T-cell (primary cell): Measurements from ENCODE around the gene JUNB. TPM values are rescaled to one million over a fixed set of nuclear protein-coding genes. Genes with fewer than 3 reads are reported as not detected.

Experiments
- ATAC-seq, 4 experiments: fragments of 200-7000 bp in 3 of 4; fragments of 150-1000 bp in 1 of 4; cut with Tn5 transposase; replicated peaks in 1 of 4; 1 replicate in 3 of 4; 2 replicates in 1 of 4; pipeline ENCODE4 v1.10.0; 2021; ENCODE audit warnings: moderate library complexity in 3 of 4, mild to moderate bottlenecking in 2 of 4, moderate number of reproducible peaks in 1 of 4
- CTCF ChIA-PET, 2 donors: fragments of 300-600 bp; sonication (Branson Sonifier 250); formaldehyde crosslinking; loops; one replicate each; lab custom pipeline; 2022; ENCODE audit warnings: antibody characterized with exemption in 2 of 2; lab: Charles Lee
- POLR2A ChIA-PET, 2 donors: fragments of 300-600 bp; sonication (Branson Sonifier 250); formaldehyde crosslinking; loops; one replicate each; lab custom pipeline; 2022; ENCODE audit warnings: antibody characterized with exemption in 2 of 2; lab: Charles Lee
- DNase-seq, 35 experiments: peaks; one replicate each; pipeline versions ENCODE4 v3.0.0 to v3.0.0-alpha.2; 2013 to 2023
- H3K27ac ChIP-seq: one replicate; pipeline ENCODE4 v1.5.1; 2013; ENCODE audit warnings: low read length
- H3K27me3 ChIP-seq, 2 experiments: replicated peaks in 1 of 2; 1 replicate in 1 of 2; 2 replicates in 1 of 2; pipeline versions ENCODE4 v1.6.1 to v1.7.0; 2013; ENCODE audit warnings: low read length in 1 of 2, mixed read lengths in 1 of 2; ENCODE audit not compliant: control insufficient read depth in 2 of 2, insufficient read depth in 2 of 2; ENCODE audit errors: extremely low read depth in 1 of 2
- H3K36me3 ChIP-seq, 2 donors: 1 replicate in 1 of 2; 2 replicates in 1 of 2; pipeline versions ENCODE4 v1.6.1 to v1.7.0; 2013; ENCODE audit warnings: low read length in 1 of 2; ENCODE audit not compliant: control insufficient read depth in 2 of 2, insufficient read depth in 1 of 2; ENCODE audit errors: extremely low read depth in 1 of 2
- H3K4me1 ChIP-seq, 2 experiments: 1 replicate in 1 of 2; 2 replicates in 1 of 2; pipeline versions ENCODE4 v1.6.1 to v1.7.0; 2013; ENCODE audit warnings: low read length in 2 of 2, mixed read lengths in 1 of 2; ENCODE audit not compliant: insufficient read depth in 2 of 2, control insufficient read depth in 1 of 2; ENCODE audit errors: extremely low read depth in 1 of 2
- H3K4me3 ChIP-seq, 2 donors: 1 replicate in 1 of 2; 2 replicates in 1 of 2; pipeline versions ENCODE4 v1.5.1 to v1.7.0; 2013; ENCODE audit warnings: mild to moderate bottlenecking in 2 of 2, low read length in 1 of 2, moderate library complexity in 1 of 2; ENCODE audit not compliant: control insufficient read depth in 1 of 2; ENCODE audit errors: extremely low read depth in 1 of 2
- H3K9me3 ChIP-seq: 2 replicates; pipeline ENCODE4 v1.7.0; 2013
- H3K27ac Mint-ChIP-seq, 2 donors: one replicate each; pipeline ENCODE4 v1.8.0; 2020 to 2021; ENCODE audit warnings: mild to moderate bottlenecking in 2 of 2, mixed read lengths in 2 of 2
- H3K27me3 Mint-ChIP-seq, 2 donors: one replicate each; pipeline ENCODE4 v1.8.0; 2021 to 2022; ENCODE audit warnings: mixed read lengths in 2 of 2
- H3K36me3 Mint-ChIP-seq: one replicate; pipeline ENCODE4 v1.8.0; 2021; ENCODE audit warnings: mixed read lengths
- H3K4me1 Mint-ChIP-seq, 3 donors: one replicate each; pipeline ENCODE4 v1.8.0; 2020 to 2022; ENCODE audit warnings: mixed read lengths in 3 of 3, mild to moderate bottlenecking in 1 of 3
- H3K4me3 Mint-ChIP-seq, 3 donors: one replicate each; pipeline ENCODE4 v1.8.0; 2020 to 2022; ENCODE audit warnings: mild to moderate bottlenecking in 3 of 3, mixed read lengths in 3 of 3, moderate library complexity in 3 of 3
- H3K9me3 Mint-ChIP-seq, 3 donors: one replicate each; pipeline ENCODE4 v1.8.0; 2020 to 2022; ENCODE audit warnings: mixed read lengths in 3 of 3
- WGBS: methylation state at CpG from one replicate; pipeline ENCODE4 v1.1.5; 2013; ENCODE audit warnings: missing lambda C conversion rate; ENCODE audit not compliant: insufficient coverage; 5-methylcytosine and 5-hydroxymethylcytosine counted together
- total RNA-seq, 35 experiments: library from RNA in 6 of 35; stranded (reverse) in 6 of 35; fragments of 120-200 nt in 1 of 35; gene quantifications; one replicate each; pipeline versions ENCODE4 v1.2.1 to v1.2.4 and lab custom pipeline; 2013 to 2026

The JUNB gene
- total RNA-seq (1,000 to 10,000 TPM in 2 of 5 donors, 100 to 1,000 TPM in 3; 117 to 2,289 (median 138) TPM), total RNA-seq (lab: John Stamatoyannopoulos, UW) (91.2 to 4,805 (median 652) reads per million in 29 experiments)
- total RNA-seq (2013), result 541 TPM

GRCh38 chr19:12791345-12792050 lies at the start of gene JUNB:
Gene JUNB (plus strand): TSS chr19:12791486. CDS start chr19:12791772, 286 bp downstream.
- Histone ChIP-seq H3K36me3 (no peaks in the 10 kb centered on the region), H3K27ac (peak within 1 kb of the TSS; percentile 98), H3K27me3 (no peaks in the 10 kb centered on the region), H3K4me3 (peak within 1 kb of the TSS; percentile 100), H3K9me3 (no peaks in the 10 kb centered on the region), H3K4me1 (peaks cover 29 to 58% of the 10 kb centered on the region in 2 experiments)
- H3K27ac Mint-ChIP-seq, result peak within 1 kb of the TSS; percentile 96 to 99
- WGBS, result under 1% methylated on average over 73 of the region's 73 CpGs
- ATAC-seq (peak; percentile 43 to 58 (median 54)), DNase-seq (peak; percentile 88 to 99 (median 97))
- peaks cover 1% of the 10 kb centered on the region for H3K36me3 Mint-ChIP-seq
- H3K9me3 Mint-ChIP-seq, result no peaks in the 10 kb centered on the region
- POLR2A ChIA-PET, result interaction anchor here (0.5 to 3.7 kb wide), 15 partner anchors 8 to 1055 kb away, joined by 3 to 45 read pairs (median 4); partner anchors contain the start of genes GET3 (in 1 of the 2) and RNASEH2A (in 1 of the 2)
- CTCF ChIA-PET, result interaction anchor here in 1 of 2 donors (0.5 to 3.6 kb wide), 4 partner anchors 9 to 26 kb away, joined by 3 to 20 read pairs (median 6); no protein-coding TSS in a partner anchor
- peak within 1 kb of the TSS; percentile 92 for H3K4me3 Mint-ChIP-seq
- H3K4me1 Mint-ChIP-seq, result peaks cover 40 to 49% (median 46%) of the 10 kb centered on the region in 3 donors
- H3K27me3 Mint-ChIP-seq, result no peaks in the 10 kb centered on the region

- H3K9me3 Mint-ChIP-seq, result peaks cover 5 to 6% (median 5%) of the 10 kb centered on the region in 3 donors
- Histone ChIP-seq H3K9me3 (no peaks in the 10 kb centered on the region), H3K4me1 (peaks cover 0 to 9% of the 10 kb centered on the region in 2 experiments), H3K27ac (no peak overlapping the region), H3K36me3 (peaks cover 13 to 48% of the 10 kb centered on the region in 2 donors), H3K27me3 (peaks cover 0 to 9% of the 10 kb centered on the region in 2 experiments), H3K4me3 (no peak overlapping the region)
- POLR2A ChIA-PET, result no interaction called here
- peaks cover 4 to 5% of the 10 kb centered on the region in 2 donors for H3K27me3 Mint-ChIP-seq
- peaks cover 47% of the 10 kb centered on the region for H3K36me3 Mint-ChIP-seq
- H3K4me3 Mint-ChIP-seq, result no peak overlapping the region
- WGBS, result 93% methylated on average over 16 of the region's 22 CpGs
- DNase-seq (no peak), ATAC-seq (no peak)
- H3K4me1 Mint-ChIP-seq, result peaks cover 4 to 7% (median 5%) of the 10 kb centered on the region in 3 donors
- H3K27ac Mint-ChIP-seq, result no peak overlapping the region
- CTCF ChIA-PET, result interaction anchor here in 1 of 2 donors (0.6 kb wide), 1 partner anchor 179 kb away, joined by 3 read pairs; no protein-coding TSS in a partner anchor
These were observed 46.0 kb upstream of the JUNB start for GRCh38 chr19:12745166-12745897.

GRCh38 chr19:12748489-12748888 lies 42.8 kb upstream of the JUNB start:
- no peak for DNase-seq
- H3K27me3 ChIP-seq, result peaks cover 0 to 34% of the 10 kb centered on the region in 2 experiments
- peaks cover 19 to 22% of the 10 kb centered on the region in 2 donors for H3K27me3 Mint-ChIP-seq
- WGBS, result 100% methylated on average over 1 of the region's 6 CpGs
- POLR2A ChIA-PET, result no interaction called here
- no peak overlapping the region for H3K4me3 Mint-ChIP-seq
- H3K9me3 Mint-ChIP-seq, result peaks cover 5 to 6% (median 5%) of the 10 kb centered on the region in 3 donors
- H3K27ac Mint-ChIP-seq, result no peak overlapping the region
- no peak overlapping the region for H3K4me3 ChIP-seq
- peaks cover 4 to 9% (median 7%) of the 10 kb centered on the region in 3 donors for H3K4me1 Mint-ChIP-seq
- peaks cover 13 to 39% of the 10 kb centered on the region in 2 donors for H3K36me3 ChIP-seq
- no peak overlapping the region for H3K27ac ChIP-seq
- no peak for ATAC-seq
- CTCF ChIA-PET, result no interaction called here
- no peaks in the 10 kb centered on the region for H3K9me3 ChIP-seq
- H3K4me1 ChIP-seq, result peaks cover 0 to 11% of the 10 kb centered on the region in 2 experiments
- H3K36me3 Mint-ChIP-seq, result peaks cover 34% of the 10 kb centered on the region

- ChIA-PET CTCF (no interaction called here), POLR2A (no interaction called here)
- H3K36me3 Mint-ChIP-seq, result peaks cover 27% of the 10 kb centered on the region
- Histone ChIP-seq H3K4me3 (no peak overlapping the region), H3K27me3 (peaks cover 0 to 47% of the 10 kb centered on the region in 2 experiments), H3K4me1 (peaks cover 0 to 11% of the 10 kb centered on the region in 2 experiments), H3K36me3 (peaks cover 13 to 28% of the 10 kb centered on the region in 2 donors), H3K27ac (no peak overlapping the region), H3K9me3 (no peaks in the 10 kb centered on the region)
- H3K4me1 Mint-ChIP-seq, result peaks cover 4 to 9% (median 7%) of the 10 kb centered on the region in 3 donors
- peak overlapping the region in 1 of 3 donors; percentile 27 for H3K4me3 Mint-ChIP-seq
- H3K27ac Mint-ChIP-seq, result peak overlapping the region in 1 of 2 donors; percentile 29
- ATAC-seq (peak in 3 of 4 experiments; percentile 31 to 41 (median 39)), DNase-seq (no peak)
- 43% methylated on average over 13 of the region's 24 CpGs for WGBS
- H3K9me3 Mint-ChIP-seq, result peaks cover 5 to 6% (median 5%) of the 10 kb centered on the region in 3 donors
- H3K27me3 Mint-ChIP-seq, result peaks cover 21 to 33% of the 10 kb centered on the region in 2 donors
These were observed 41.3 kb upstream of the JUNB start for GRCh38 chr19:12749938-12750521.

GRCh38 chr19:12750851-12751250 lies 40.4 kb upstream of the JUNB start:
- H3K27me3 Mint-ChIP-seq, result peaks cover 21 to 39% of the 10 kb centered on the region in 2 donors
- H3K9me3 Mint-ChIP-seq, result peaks cover 5 to 6% (median 5%) of the 10 kb centered on the region in 3 donors
- H3K27ac Mint-ChIP-seq, result no peak overlapping the region
- no peak overlapping the region for H3K4me3 Mint-ChIP-seq
- ATAC-seq (no peak), DNase-seq (no peak)
- Histone ChIP-seq H3K9me3 (no peaks in the 10 kb centered on the region), H3K4me3 (no peak overlapping the region), H3K27me3 (peaks cover 0 to 55% of the 10 kb centered on the region in 2 experiments), H3K4me1 (peaks cover 0 to 11% of the 10 kb centered on the region in 2 experiments), H3K36me3 (peaks cover 10 to 20% of the 10 kb centered on the region in 2 donors), H3K27ac (no peak overlapping the region)
- ChIA-PET CTCF (no interaction called here), POLR2A (no interaction called here)
- peaks cover 4 to 9% (median 7%) of the 10 kb centered on the region in 3 donors for H3K4me1 Mint-ChIP-seq
- peaks cover 20% of the 10 kb centered on the region for H3K36me3 Mint-ChIP-seq
- 79% methylated on average over 7 of the region's 9 CpGs for WGBS
